SK-N-MC (cell line): Measurements from ENCODE around the gene ECHS1.

Source experiments
- EZH2 ChIP-seq: fragments of 200-600 bp; sonication (generic); IDR thresholded peaks from one replicate; pipeline ENCODE4 v1.6.1; 2017; ENCODE audit warnings: antibody characterized with exemption
- POLR2AphosphoS5 ChIP-seq: IDR thresholded peaks from 2 replicates; pipeline ENCODE4 v1.6.1; 2012; ENCODE audit warnings: mild to moderate bottlenecking, low read depth, low read length, borderline replicate concordance

DNA sequence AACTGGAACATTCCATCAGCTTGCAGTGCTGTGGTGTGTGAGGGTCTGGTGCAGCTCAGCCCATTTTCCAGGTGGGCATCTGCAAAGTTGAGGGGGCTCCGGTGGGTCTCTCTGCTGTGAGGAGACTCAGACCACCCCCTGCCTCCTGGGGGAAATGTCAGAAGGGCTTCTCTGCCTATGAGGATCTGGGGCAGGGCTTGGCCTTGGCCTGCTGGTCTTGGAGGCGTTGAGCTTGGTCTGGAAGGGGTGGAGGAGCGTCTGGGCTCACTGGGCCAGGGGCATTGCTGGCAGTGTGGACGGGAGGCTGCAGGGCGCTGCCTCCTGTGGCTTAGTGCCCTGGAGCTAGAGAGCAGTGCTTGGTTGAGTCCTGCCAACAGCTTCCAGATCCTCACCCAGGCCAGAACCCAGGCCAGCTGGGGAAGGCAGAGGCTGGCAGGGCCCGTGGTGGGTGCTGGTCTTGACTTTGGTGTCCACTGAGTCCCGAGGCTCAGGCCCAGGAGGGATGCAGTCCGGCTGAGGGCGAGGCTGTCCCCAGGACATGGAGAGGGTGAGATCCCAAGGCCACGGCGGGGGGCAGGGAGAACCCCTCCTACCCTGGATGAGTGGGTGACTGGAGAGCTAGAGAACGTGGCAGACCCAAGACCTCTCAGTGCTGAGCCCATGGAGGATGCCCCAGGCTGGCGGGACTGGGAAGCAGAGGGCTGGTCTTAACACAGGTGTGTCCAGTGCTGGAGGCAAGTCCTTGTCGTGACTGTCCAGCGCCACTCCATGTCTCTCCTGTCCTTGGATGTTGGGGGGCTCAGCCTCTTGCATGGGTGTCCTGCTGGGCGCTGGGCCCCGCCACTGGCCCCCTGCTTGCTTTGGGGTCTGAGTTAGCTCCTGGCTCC is 48.4 kb upstream of the ECHS1 start:
- TF ChIP-seq EZH2 (no peak), POLR2AphosphoS5 (no peak)
